Activated T-cell treated with anti-CD3 and anti-CD28 coated beads for 1 hour (primary cell): Measurements from ENCODE around the gene CCDC28A.

Experiments
- DNase-seq: peaks from one replicate; pipeline ENCODE4 v3.0.0-alpha.2; 2020; ENCODE audit warnings: low read depth

The CCDC28A gene

GRCh38 chr6:138795809-138796603 lies 22.4 kb downstream of the CCDC28A start, which contains the start of gene ECT2L:
ECT2L (plus strand) TSS chr6:138796087; CDS start chr6:138813275, 17,188 bp downstream.
- no peak for DNase-seq

- DNase-seq = no peak
Observed at GRCh38 chr6:138796771-138797170, 23.2 kb downstream of the CCDC28A start.

- no peak for DNase-seq
Observed at GRCh38 chr6:138797806-138798446, 24.4 kb downstream of the CCDC28A start.

- no peak for DNase-seq
Observed at GRCh38 chr6:138800377-138801150, 27.0 kb downstream of the CCDC28A start.

GRCh38 chr6:138803331-138803730 lies 29.8 kb downstream of the CCDC28A start:
- no peak for DNase-seq

GRCh38 chr6:138803861-138804260 lies 30.3 kb downstream of the CCDC28A start:
- no peak for DNase-seq

GRCh38 chr6:138805016-138805765 lies 31.6 kb downstream of the CCDC28A start:
- DNase-seq = no peak

- DNase-seq = no peak
Observed at GRCh38 chr6:138806889-138807288, 33.3 kb downstream of the CCDC28A start.

- DNase-seq = no peak
Observed at GRCh38 chr6:138809677-138810076, 36.1 kb downstream of the CCDC28A start.

GRCh38 chr6:138811866-138812265 lies 38.3 kb downstream of the CCDC28A start:
- DNase-seq = no peak

- DNase-seq = no peak
Observed at GRCh38 chr6:138814179-138814834, 40.7 kb downstream of the CCDC28A start.

- DNase-seq = no peak
Observed at GRCh38 chr6:138815221-138815620, 41.7 kb downstream of the CCDC28A start.

GRCh38 chr6:138815797-138816528 lies 42.4 kb downstream of the CCDC28A start:
- DNase-seq = no peak

GRCh38 chr6:138817799-138818198 lies 44.2 kb downstream of the CCDC28A start:
- no peak for DNase-seq

GRCh38 chr6:138818496-138819194 lies 45.1 kb downstream of the CCDC28A start:
- no peak for DNase-seq

GRCh38 chr6:138821519-138821918 lies 48.0 kb downstream of the CCDC28A start:
- no peak for DNase-seq

- DNase-seq = no peak
Observed at GRCh38 chr6:138824482-138825144, 51.0 kb downstream of the CCDC28A start.

- DNase-seq = no peak
Observed at GRCh38 chr6:138830248-138830647, 56.7 kb downstream of the CCDC28A start.

GRCh38 chr6:138832182-138832581 lies 58.6 kb downstream of the CCDC28A start:
- no peak for DNase-seq
